ENCODE measurements around the gene HBZ.

GRCh38 chr16:116015-116414 lies 36.4 kb upstream of the HBZ start:
- TF ChIP-seq CTCF (conservative IDR thresholded peaks at IDR 0.05; ENCODE audit: low read length) (no peak), EZH2phosphoT487 (IDR thresholded peaks at IDR 0.05; ENCODE audit: borderline replicate concordance, low read depth, low read length) (no peak)

Data from OCI-LY7 (cell line).